ENCODE data around the gene YY1. TPM values are rescaled to one million over a fixed set of nuclear protein-coding genes. Genes with fewer than 3 reads are reported as not detected.
"Not testable (repeated sequence)": the region's sequence is repeated elsewhere in the genome, so short reads cannot be mapped to it uniquely, and the experiment has no call there.

YY1 gene
- total RNA-seq, 4 donors from 2014 or later = 50.8 to 61.3 (median 58.6) TPM

- Histone ChIP-seq H3K36me3 (peaks cover 0 to 6% (median 0%) of the 10 kb centered on the region in 4 donors), H3K4me3 (no peak overlapping the region), H3K9me3 (no peaks in the 10 kb centered on the region), H3K27me3 (no peaks in the 10 kb centered on the region), H3K27ac (no peak overlapping the region), H3K4me1 (peaks cover 1 to 23% (median 10%) of the 10 kb centered on the region in 4 donors)
- in situ Hi-C loops (cut with MboI; ENCODE audit: low pct_ligation_motif_present in 1 of 4, low pct_unique_long_range_greater_than_20kb in 1 of 4, low sequenced_read_pairs in 3 of 4) = no loop called here
- intact Hi-C loops (cut with DNase I; ENCODE audit: low total_unique reads) = loop anchor here (5.0 kb wide), 1 partner anchor 33 kb away; no protein-coding TSS in a partner anchor
- TF ChIP-seq CTCF (IDR thresholded peaks at IDR 0.05) (no peak), POLR2AphosphoS5 (IDR thresholded peaks at IDR 0.05) (no peak), POLR2A (IDR thresholded peaks at IDR 0.05) (no peak), EP300 (IDR thresholded peaks at IDR 0.05; ENCODE audit: low read depth) (no peak)
- WGBS, 2 donors (ENCODE audit: low coverage in 1 of 2) = 88 to 90% methylated on average over 3 to 7 of the region's 8 CpGs
- no peak for DNase-seq
These were observed 40.6 kb downstream of the YY1 start for GRCh38 chr14:100279563-100279962.

GRCh38 chr14:100281286-100282082 is 42.5 kb downstream of the YY1 start:
- intact Hi-C loops (cut with DNase I; ENCODE audit: low total_unique reads) (no loop called here), in situ Hi-C loops (cut with MboI; ENCODE audit: low pct_ligation_motif_present in 1 of 4, low pct_unique_long_range_greater_than_20kb in 1 of 4, low sequenced_read_pairs in 3 of 4) (no loop called here)
- 80% methylated on average over 11 of the region's 11 CpGs; no CpG with 5 or more reads in 1 of the 2 donors for WGBS, 2 donors (ENCODE audit: low coverage in 1 of 2)
- H3K27ac ChIP-seq = no peak overlapping the region
- no peaks in the 10 kb centered on the region for H3K27me3 ChIP-seq
- no peak overlapping the region for H3K4me3 ChIP-seq
- no peak for DNase-seq
- H3K36me3 ChIP-seq = peaks cover 0 to 4% (median 0%) of the 10 kb centered on the region in 4 donors
- TF ChIP-seq EP300 (IDR thresholded peaks at IDR 0.05; ENCODE audit: low read depth) (no peak), CTCF (IDR thresholded peaks at IDR 0.05) (no peak), POLR2AphosphoS5 (IDR thresholded peaks at IDR 0.05) (no peak), POLR2A (IDR thresholded peaks at IDR 0.05) (no peak)
- H3K4me1 ChIP-seq = peaks cover 0 to 28% (median 18%) of the 10 kb centered on the region in 4 donors
- H3K9me3 ChIP-seq = no peaks in the 10 kb centered on the region

- no peaks in the 10 kb centered on the region for H3K9me3 ChIP-seq
- H3K36me3 ChIP-seq = peaks cover 0 to 3% (median 0%) of the 10 kb centered on the region in 4 donors
- no peaks in the 10 kb centered on the region for H3K27me3 ChIP-seq
- no peak overlapping the region for H3K4me3 ChIP-seq
- H3K27ac ChIP-seq = no peak overlapping the region
- in situ Hi-C loops (cut with MboI; ENCODE audit: low pct_ligation_motif_present in 1 of 4, low pct_unique_long_range_greater_than_20kb in 1 of 4, low sequenced_read_pairs in 3 of 4) (no loop called here), intact Hi-C loops (cut with DNase I; ENCODE audit: low total_unique reads) (no loop called here)
- 80 to 99% methylated on average over 1 to 7 of the region's 7 CpGs for WGBS, 2 donors (ENCODE audit: low coverage in 1 of 2)
- peaks cover 0 to 28% (median 18%) of the 10 kb centered on the region in 4 donors for H3K4me1 ChIP-seq
- no peak for TF ChIP-seq POLR2A (IDR thresholded peaks at IDR 0.05)
- no peak for TF ChIP-seq EP300 (IDR thresholded peaks at IDR 0.05; ENCODE audit: low read depth)
- no peak for TF ChIP-seq POLR2AphosphoS5 (IDR thresholded peaks at IDR 0.05)
- TF ChIP-seq CTCF (IDR thresholded peaks at IDR 0.05) = no peak
- DNase-seq = no peak
These were observed 43.1 kb downstream of the YY1 start for GRCh38 chr14:100282083-100282350.

- peaks cover 0 to 28% (median 18%) of the 10 kb centered on the region in 4 donors for H3K4me1 ChIP-seq
- no peak overlapping the region for H3K4me3 ChIP-seq
- WGBS, 2 donors (ENCODE audit: low coverage in 1 of 2) = 89 to 100% methylated on average over 1 to 9 of the region's 9 CpGs
- H3K27me3 ChIP-seq = no peaks in the 10 kb centered on the region
- no peak overlapping the region for H3K27ac ChIP-seq
- TF ChIP-seq POLR2AphosphoS5 (IDR thresholded peaks at IDR 0.05) (no peak), EP300 (IDR thresholded peaks at IDR 0.05; ENCODE audit: low read depth) (no peak), POLR2A (IDR thresholded peaks at IDR 0.05) (no peak), CTCF (IDR thresholded peaks at IDR 0.05) (no peak)
- peak; percentile 5 for DNase-seq
- H3K9me3 ChIP-seq = no peaks in the 10 kb centered on the region
- in situ Hi-C loops (cut with MboI; ENCODE audit: low pct_ligation_motif_present in 1 of 4, low pct_unique_long_range_greater_than_20kb in 1 of 4, low sequenced_read_pairs in 3 of 4) (no loop called here), intact Hi-C loops (cut with DNase I; ENCODE audit: low total_unique reads) (no loop called here)
- H3K36me3 ChIP-seq = no peaks in the 10 kb centered on the region
These were observed 43.9 kb downstream of the YY1 start for GRCh38 chr14:100282766-100283419.

GRCh38 chr14:100283436-100283835 is 44.5 kb downstream of the YY1 start:
- in situ Hi-C loops (cut with MboI; ENCODE audit: low pct_ligation_motif_present in 1 of 4, low pct_unique_long_range_greater_than_20kb in 1 of 4, low sequenced_read_pairs in 3 of 4); H3K27me3 ChIP-seq; H3K27ac ChIP-seq; H3K36me3 ChIP-seq; H3K4me3 ChIP-seq; DNase-seq; H3K9me3 ChIP-seq; intact Hi-C loops (cut with DNase I; ENCODE audit: low total_unique reads): not testable (repeated sequence)
- WGBS, 2 donors (ENCODE audit: low coverage in 1 of 2) = 40 to 96% methylated on average over 1 to 9 of the region's 9 CpGs
- peaks cover 0 to 25% (median 16%) of the 10 kb centered on the region in 4 donors for H3K4me1 ChIP-seq
